Osteocyte (in vitro differentiated cells): ENCODE data around the gene HK2. TPM values are rescaled to one million over a fixed set of nuclear protein-coding genes. Genes with fewer than 3 reads are reported as not detected.
A peak's percentile ranks its signal among the peaks of the same experiment; 100 is the strongest.

Experiments
- DNase-seq: peaks from one replicate; pipeline ENCODE4 v3.0.0; 2021; ENCODE audit warnings: mixed read lengths; ENCODE audit not compliant: unreplicated experiment; ENCODE audit errors: extremely low spot score
- H3K27ac Mint-ChIP-seq: one replicate; pipeline ENCODE4 v1.8.0; 2021; ENCODE audit warnings: mild to moderate bottlenecking, mixed read lengths; ENCODE audit not compliant: unreplicated experiment
- H3K27me3 Mint-ChIP-seq: one replicate; pipeline ENCODE4 v1.8.0; 2021; ENCODE audit warnings: mixed read lengths; ENCODE audit not compliant: unreplicated experiment
- H3K36me3 Mint-ChIP-seq: one replicate; pipeline ENCODE4 v1.8.0; 2021; ENCODE audit warnings: mixed read lengths; ENCODE audit not compliant: unreplicated experiment
- H3K4me1 Mint-ChIP-seq: one replicate; pipeline ENCODE4 v1.8.0; 2021; ENCODE audit warnings: mixed read lengths; ENCODE audit not compliant: unreplicated experiment
- H3K4me3 Mint-ChIP-seq: one replicate; pipeline ENCODE4 v1.8.0; 2021; ENCODE audit warnings: mild to moderate bottlenecking, moderate library complexity, mixed read lengths; ENCODE audit not compliant: unreplicated experiment
- H3K9me3 Mint-ChIP-seq: one replicate; pipeline ENCODE4 v1.8.0; 2021; ENCODE audit warnings: mixed read lengths; ENCODE audit not compliant: unreplicated experiment
- CTCF ChIP-seq: fragments of 200-600 bp; sonication (generic); IDR thresholded peaks from 2 replicates; pipeline ENCODE4 v1.5.0; 2021; ENCODE audit warnings: antibody characterized with exemption, mild to moderate bottlenecking, moderate library complexity
- total RNA-seq: library from RNA; stranded (reverse); gene quantifications from 2 replicates; pipeline ENCODE4 v1.2.1, GENCODE V29; 2021

HK2 gene
- total RNA-seq, 1 donor from 2014 or later = 14.1 TPM

- no peak overlapping the region for H3K27ac Mint-ChIP-seq
- H3K27me3 Mint-ChIP-seq = no peaks in the 10 kb centered on the region
- no peaks in the 10 kb centered on the region for H3K9me3 Mint-ChIP-seq
- H3K36me3 Mint-ChIP-seq = peaks cover 46% of the 10 kb centered on the region
- peaks cover 29% of the 10 kb centered on the region for H3K4me1 Mint-ChIP-seq
- no peak for TF ChIP-seq CTCF
- DNase-seq = peak; percentile 38
- no peak overlapping the region for H3K4me3 Mint-ChIP-seq
Measured at GRCh38 chr2:74884866-74885265, 50.9 kb downstream of the HK2 start.

GRCh38 chr2:74886251-74886650, 52.3 kb downstream of the HK2 start:
- H3K27ac Mint-ChIP-seq = peak overlapping the region; percentile 63
- DNase-seq = peak; percentile 48
- no peak overlapping the region for H3K4me3 Mint-ChIP-seq
- H3K9me3 Mint-ChIP-seq = no peaks in the 10 kb centered on the region
- peaks cover 29% of the 10 kb centered on the region for H3K4me1 Mint-ChIP-seq
- no peak for TF ChIP-seq CTCF
- H3K36me3 Mint-ChIP-seq = peaks cover 57% of the 10 kb centered on the region
- H3K27me3 Mint-ChIP-seq = no peaks in the 10 kb centered on the region

GRCh38 chr2:74886811-74887210, 52.9 kb downstream of the HK2 start:
- DNase-seq = peak; percentile 72
- Mint-ChIP-seq H3K27ac (peak overlapping the region; percentile 64), H3K36me3 (peaks cover 57% of the 10 kb centered on the region), H3K27me3 (no peaks in the 10 kb centered on the region), H3K4me3 (no peak overlapping the region), H3K9me3 (no peaks in the 10 kb centered on the region), H3K4me1 (peaks cover 31% of the 10 kb centered on the region)
- no peak for TF ChIP-seq CTCF

GRCh38 chr2:74887445-74887951, 53.6 kb downstream of the HK2 start:
- Mint-ChIP-seq H3K27ac (peak overlapping the region; percentile 64), H3K36me3 (peaks cover 54% of the 10 kb centered on the region), H3K4me1 (peaks cover 38% of the 10 kb centered on the region), H3K9me3 (no peaks in the 10 kb centered on the region), H3K4me3 (no peak overlapping the region), H3K27me3 (no peaks in the 10 kb centered on the region)
- peak; percentile 80 for DNase-seq
- no peak for TF ChIP-seq CTCF

- peak; percentile 3 for DNase-seq
- Mint-ChIP-seq H3K27me3 (no peaks in the 10 kb centered on the region), H3K4me1 (peaks cover 44% of the 10 kb centered on the region), H3K9me3 (no peaks in the 10 kb centered on the region), H3K36me3 (peaks cover 50% of the 10 kb centered on the region), H3K27ac (peak overlapping the region; percentile 64), H3K4me3 (no peak overlapping the region)
- peak; percentile 19 for TF ChIP-seq CTCF
Measured at GRCh38 chr2:74887960-74888700, 54.2 kb downstream of the HK2 start.
